ENCODE results near the gene MAPK12. TPM values are rescaled to one million over a fixed set of nuclear protein-coding genes. Genes with fewer than 3 reads are reported as not detected.

MAPK12 gene
- total and polyA plus RNA-seq, 10 of the 15 experiments (the other 5 are each of a cell fraction or from before 2014, with no cell fraction given): 1.1 to 38.9 (median 16.3) TPM

GRCh38 chr22:50258361-50259292, 2.9 kb downstream of the MAPK12 start (continued):
- no peak for TF ChIP-seq IRF5 (IDR thresholded peaks at IDR 0.05; ENCODE audit: borderline replicate concordance)
- no peak for TF ChIP-seq GATAD2B (conservative IDR thresholded peaks at IDR 0.05; ENCODE audit: low read depth)
- TF ChIP-seq TARDBP (IDR thresholded peaks at IDR 0.05; ENCODE audit: borderline replicate concordance): no peak
- TF ChIP-seq POU2F2 (IDR thresholded peaks at IDR 0.05; ENCODE audit: borderline replicate concordance, low read depth, low read length): no peak
- TF ChIP-seq STAT1 (conservative IDR thresholded peaks at IDR 0.05): no peak
- no peak for TF ChIP-seq BACH1 (IDR thresholded peaks at IDR 0.05; ENCODE audit: borderline replicate concordance)

GRCh38 chr22:50257451-50258360, 3.8 kb downstream of the MAPK12 start:
- no peaks in the 10 kb centered on the region for H4K20me1 ChIP-seq (ENCODE audit: control insufficient read depth, insufficient read depth)
- H3K4me2 ChIP-seq (ENCODE audit: control insufficient read depth, insufficient read depth): no peak overlapping the region
- H3K79me2 ChIP-seq (ENCODE audit: control insufficient read depth, insufficient read depth, low read length): peaks cover 8% of the 10 kb centered on the region
- no peak for ATAC-seq
- no peak overlapping the region for H3K9ac ChIP-seq (ENCODE audit: control insufficient read depth, insufficient read depth, low read length)
- ChIA-PET CTCF (no interaction called here), SMC1A (ENCODE audit: uncharacterized antibody, unreplicated experiment) (no interaction called here), RAD21 (ENCODE audit: unreplicated experiment) (no interaction called here), POLR2A (no interaction called here)
- no peak for FAIRE-seq
- H3K27me3 ChIP-seq (replicated peaks in 1 of 2; ENCODE audit: control insufficient read depth in 2 of 2, insufficient read depth in 2 of 2, low read length in 1 of 2): no peaks in the 10 kb centered on the region
- no peaks in the 10 kb centered on the region; a peak in 1 of 4 replicates for H3K36me3 ChIP-seq (ENCODE audit: control insufficient read depth in 2 of 2, insufficient read depth in 2 of 2, low read length in 1 of 2)
- BruUV-seq (replicated peaks): no TSS peak
- intact Hi-C loops (cut with micrococcal nuclease; ENCODE audit: unreplicated experiment): no loop called here
- no peak overlapping the region for H2AFZ ChIP-seq (ENCODE audit: control insufficient read depth, low read depth, low read length)
- WGBS (ENCODE audit: insufficient coverage, insufficient replicate concordance, low lambda C conversion rate, missing lambda C conversion rate): 88% methylated on average over 24 of the region's 31 CpGs
- no peak overlapping the region for H3K27ac ChIP-seq (ENCODE audit: control insufficient read depth, insufficient read depth)
- H3K4me3 ChIP-seq: no peak overlapping the region
- no peak for DNase-seq (ENCODE audit: low read depth, low spot score)
- H3K4me1 ChIP-seq (ENCODE audit: control insufficient read depth, insufficient read depth, low read length): peaks cover 9% of the 10 kb centered on the region
- in situ Hi-C loops (cut with MboI): loop anchor here (10.0 kb wide), 2 partner anchors 237 to 357 kb away; no protein-coding TSS in a partner anchor
- no peaks in the 10 kb centered on the region for H3K9me3 ChIP-seq (replicated peaks; ENCODE audit: control insufficient read depth, insufficient read depth, low read length)
- TF ChIP-seq MTA2 (IDR thresholded peaks at IDR 0.05; ENCODE audit: low read depth) (no peak), IRF5 (IDR thresholded peaks at IDR 0.05; ENCODE audit: borderline replicate concordance) (no peak), MYB (IDR thresholded peaks at IDR 0.05; ENCODE audit: borderline replicate concordance, low read depth, low read length) (no peak), KLF5 (IDR thresholded peaks at IDR 0.05; ENCODE audit: partially characterized antibody) (no peak), IRF4 (IDR thresholded peaks at IDR 0.05; ENCODE audit: low read depth, low read length) (no peak), WRNIP1 (IDR thresholded peaks at IDR 0.05; ENCODE audit: borderline replicate concordance, low read depth, low read length) (no peak), ZNF592 (IDR thresholded peaks at IDR 0.05) (no peak), TCF12 (IDR thresholded peaks at IDR 0.05; ENCODE audit: low read depth, low read length) (no peak)
